NB4 (cell line): Measurements from ENCODE around the gene HRH2.

Source experiments
- DNase-seq: peaks from one replicate; pipeline ENCODE4 v3.0.0; 2010; ENCODE audit warnings: low read depth
- H3K4me3 ChIP-seq: one replicate; pipeline ENCODE4 v1.5.1; 2011; ENCODE audit warnings: mild to moderate bottlenecking, low read depth, low read length, moderate library complexity
- MYC ChIP-seq: IDR thresholded peaks from 2 replicates; pipeline ENCODE4 v1.6.1; 2011; ENCODE audit warnings: low read depth, low read length
- POLR2A ChIP-seq: IDR thresholded peaks from 2 replicates; pipeline ENCODE4 v1.6.1; 2011; ENCODE audit warnings: mild to moderate bottlenecking; ENCODE audit not compliant: insufficient read length; ENCODE audit errors: extremely low read depth
- TF ChIP-seq, protein P1 (sequence below): IDR thresholded peaks from one replicate; pipeline ENCODE4 v1.5.1; 2012; ENCODE audit warnings: low read depth, low read length
- TF ChIP-seq, protein P2 (sequence below): IDR thresholded peaks from 2 replicates; pipeline ENCODE4 v1.6.1; 2011; ENCODE audit warnings: low read depth, low read length

HRH2 gene

DNA sequence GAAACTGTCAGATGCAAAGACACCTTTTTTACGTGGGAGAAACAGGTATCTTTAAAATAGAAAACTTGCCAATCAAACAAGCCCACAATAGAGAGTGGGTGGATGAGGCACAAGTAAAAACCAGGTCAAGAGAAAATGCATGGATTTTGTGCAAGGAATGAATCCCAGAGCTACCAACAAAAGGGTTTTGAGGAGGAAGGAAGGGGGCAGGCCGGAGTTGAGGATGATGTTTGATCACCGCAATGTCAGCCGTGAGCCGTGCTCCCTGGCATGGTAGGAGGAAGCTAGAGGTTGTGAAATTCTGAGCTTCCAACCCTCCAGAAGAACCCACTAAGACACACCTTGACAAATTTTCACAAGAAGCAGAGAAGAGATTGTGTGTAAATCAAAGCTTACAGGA, 53.2 kb downstream of the HRH2 start:
- TF ChIP-seq, protein P1, sequence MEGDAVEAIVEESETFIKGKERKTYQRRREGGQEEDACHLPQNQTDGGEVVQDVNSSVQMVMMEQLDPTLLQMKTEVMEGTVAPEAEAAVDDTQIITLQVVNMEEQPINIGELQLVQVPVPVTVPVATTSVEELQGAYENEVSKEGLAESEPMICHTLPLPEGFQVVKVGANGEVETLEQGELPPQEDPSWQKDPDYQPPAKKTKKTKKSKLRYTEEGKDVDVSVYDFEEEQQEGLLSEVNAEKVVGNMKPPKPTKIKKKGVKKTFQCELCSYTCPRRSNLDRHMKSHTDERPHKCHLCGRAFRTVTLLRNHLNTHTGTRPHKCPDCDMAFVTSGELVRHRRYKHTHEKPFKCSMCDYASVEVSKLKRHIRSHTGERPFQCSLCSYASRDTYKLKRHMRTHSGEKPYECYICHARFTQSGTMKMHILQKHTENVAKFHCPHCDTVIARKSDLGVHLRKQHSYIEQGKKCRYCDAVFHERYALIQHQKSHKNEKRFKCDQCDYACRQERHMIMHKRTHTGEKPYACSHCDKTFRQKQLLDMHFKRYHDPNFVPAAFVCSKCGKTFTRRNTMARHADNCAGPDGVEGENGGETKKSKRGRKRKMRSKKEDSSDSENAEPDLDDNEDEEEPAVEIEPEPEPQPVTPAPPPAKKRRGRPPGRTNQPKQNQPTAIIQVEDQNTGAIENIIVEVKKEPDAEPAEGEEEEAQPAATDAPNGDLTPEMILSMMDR: no peak
- no peak for TF ChIP-seq MYC
- TF ChIP-seq, protein P2, sequence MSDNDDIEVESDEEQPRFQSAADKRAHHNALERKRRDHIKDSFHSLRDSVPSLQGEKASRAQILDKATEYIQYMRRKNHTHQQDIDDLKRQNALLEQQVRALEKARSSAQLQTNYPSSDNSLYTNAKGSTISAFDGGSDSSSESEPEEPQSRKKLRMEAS: no peak
- TF ChIP-seq POLR2A: no peak
- H3K4me3 ChIP-seq: no peak overlapping the region
- DNase-seq: no peak

DNA sequence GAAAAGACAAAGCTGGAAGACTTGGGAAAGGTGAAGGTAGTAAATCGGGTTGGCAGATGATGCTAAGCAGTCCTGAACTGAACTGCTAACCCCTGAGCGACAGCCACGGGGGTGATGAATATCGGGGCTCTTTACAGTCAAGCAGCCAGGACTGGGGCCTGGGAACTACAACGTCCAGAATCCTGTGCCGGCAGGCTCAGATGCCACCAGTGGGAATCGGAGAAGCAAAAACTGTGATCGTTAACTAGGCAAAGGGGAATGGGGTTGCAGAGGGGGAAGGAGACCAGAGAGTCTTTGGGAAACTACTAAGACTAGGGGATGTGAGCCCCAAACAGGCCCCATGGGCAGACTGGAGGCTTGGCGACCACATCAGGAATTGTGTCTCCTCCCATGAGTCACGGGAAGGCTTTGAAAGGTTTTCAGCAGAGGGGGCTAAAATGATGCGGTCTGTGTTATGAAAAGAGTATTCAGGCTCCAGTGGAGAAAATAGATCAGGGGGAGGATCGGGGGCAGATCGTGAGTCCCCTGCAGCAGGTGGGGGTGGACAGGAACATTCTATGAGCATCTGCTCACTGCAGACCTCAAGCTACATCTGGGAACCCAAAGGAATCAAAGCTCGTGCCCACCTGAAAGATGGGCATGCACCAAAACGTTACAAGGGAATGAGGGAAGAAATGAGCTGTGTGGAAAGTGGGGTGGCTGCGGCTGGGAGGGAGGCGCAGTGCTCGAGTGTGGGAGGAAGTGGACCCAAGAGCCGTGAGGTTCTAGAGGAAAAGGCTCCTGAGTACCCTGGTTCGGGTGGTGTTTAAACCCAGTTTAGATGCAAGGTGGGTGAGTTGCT, 53.8 kb downstream of the HRH2 start:
- TF ChIP-seq POLR2A: no peak
- TF ChIP-seq MYC: no peak
- TF ChIP-seq, protein P1: no peak
- TF ChIP-seq, protein P2: no peak
- no peak overlapping the region for H3K4me3 ChIP-seq
- no peak for DNase-seq

- no peak for DNase-seq
- TF ChIP-seq, protein P1: no peak
- TF ChIP-seq, protein P2: no peak
- TF ChIP-seq MYC (no peak), POLR2A (no peak)
- H3K4me3 ChIP-seq: no peak overlapping the region
Measured at GRCh38 chr5:175712313-175712680, 54.4 kb downstream of the HRH2 start.

- TF ChIP-seq, protein P2: peak; percentile 94
- TF ChIP-seq POLR2A: no peak
- TF ChIP-seq MYC: peak; percentile 29; the same call in 1 of the 2 replicates
- TF ChIP-seq, protein P1: no peak
- no peak overlapping the region for H3K4me3 ChIP-seq
- DNase-seq: peak; percentile 38
Measured at GRCh38 chr5:175712681-175713085, 54.8 kb downstream of the HRH2 start.

DNA sequence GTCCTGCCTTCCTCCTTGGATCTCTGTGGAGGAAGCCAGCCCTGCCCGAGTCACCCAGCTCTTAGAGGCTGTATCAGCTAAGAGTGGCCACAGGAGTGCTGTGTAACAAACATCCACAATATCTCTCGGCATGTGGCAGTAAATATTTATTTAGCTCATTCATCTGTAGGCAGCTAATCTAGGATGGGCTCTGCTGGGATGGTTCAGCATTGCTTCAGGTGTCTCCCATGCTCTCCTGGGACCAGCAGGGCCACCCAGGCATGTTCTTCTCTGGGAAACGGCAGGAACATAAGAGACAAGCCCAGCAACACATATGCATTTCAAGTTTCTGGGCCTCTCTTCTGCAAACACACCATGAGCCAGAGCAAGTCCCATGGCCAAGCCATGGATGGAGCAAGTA, 56.1 kb downstream of the HRH2 start:
- H3K4me3 ChIP-seq: no peak overlapping the region
- TF ChIP-seq MYC: no peak
- TF ChIP-seq, protein P1: no peak
- TF ChIP-seq POLR2A: no peak
- TF ChIP-seq, protein P2: no peak
- no peak for DNase-seq

DNA sequence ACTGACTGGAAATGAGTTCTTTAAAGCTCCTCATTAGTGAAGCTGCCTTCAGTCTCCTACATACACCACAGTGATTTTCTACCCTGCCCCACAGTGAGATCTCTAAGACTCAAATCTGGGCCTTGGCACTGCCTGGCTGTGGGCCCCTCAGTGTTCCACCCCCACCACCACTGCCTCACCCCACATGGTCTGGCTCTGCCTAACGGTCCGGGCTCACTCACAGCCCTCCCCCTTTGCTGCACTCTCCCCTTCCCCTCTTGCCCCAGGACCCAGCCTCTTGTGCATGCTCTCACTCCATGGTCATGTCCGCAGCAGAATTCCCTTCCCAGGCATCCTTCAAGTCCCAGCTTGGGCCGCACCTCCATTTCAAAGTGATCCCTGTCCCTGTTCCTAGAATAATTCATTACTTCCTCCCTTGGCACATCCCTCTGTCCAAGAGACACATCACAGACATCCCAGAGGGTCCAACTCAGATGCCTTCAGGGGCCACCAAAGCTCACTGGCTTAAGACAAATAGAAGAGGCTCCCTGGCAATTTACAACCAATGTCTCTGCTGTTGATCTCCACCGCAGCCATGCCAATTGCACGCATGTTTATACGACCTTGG, 56.7 kb downstream of the HRH2 start:
- TF ChIP-seq MYC (no peak), POLR2A (no peak)
- TF ChIP-seq, protein P1: no peak
- TF ChIP-seq, protein P2: no peak
- no peak overlapping the region for H3K4me3 ChIP-seq
- DNase-seq: no peak
